GM12878 (cell line): Measurements from ENCODE around the gene ZNF512B. TPM values are rescaled to one million over a fixed set of nuclear protein-coding genes. Genes with fewer than 3 reads are reported as not detected.
A peak's percentile ranks its signal among the peaks of the same experiment; 100 is the strongest.

ENCODE experiments used
- ATAC-seq: fragments of 200-7000 bp; cut with Tn5 transposase; 3 replicates; pipeline ENCODE4 v1.9.1; 2020; ENCODE audit warnings: mild to moderate bottlenecking, moderate library complexity
- BruUV-seq: library from RNA; stranded (reverse); fragments of 400-500 nt; replicated peaks from 2 replicates; lab custom pipeline; 2021; lab: Mats Ljungman, UMichigan
- CTCF ChIA-PET: fragments of 300-600 bp; sonication (Branson Sonifier 250); formaldehyde crosslinking; extraction: SDS; loops from one replicate; lab custom pipeline; 2021; ENCODE audit warnings: inconsistent platforms; lab: Yijun Ruan, JAX
- POLR2A ChIA-PET: fragments of 350-600 bp; formaldehyde crosslinking; extraction: SDS; loops from one replicate; lab custom pipeline; 2021; ENCODE audit warnings: inconsistent platforms; lab: Charles Lee
- RAD21 ChIA-PET: fragments of 300-600 bp; sonication (Branson Sonifier 250); formaldehyde crosslinking; loops from one replicate; lab custom pipeline; 2023; ENCODE audit warnings: antibody characterized with exemption; ENCODE audit not compliant: unreplicated experiment; lab: Charles Lee
- SMC1A ChIA-PET: fragments of 300-600 bp; sonication (Branson Sonifier 250); formaldehyde crosslinking; loops from one replicate; lab custom pipeline; 2023; ENCODE audit not compliant: unreplicated experiment, uncharacterized antibody; lab: Charles Lee
- DNase-seq: peaks from one replicate; pipeline ENCODE4 v3.0.0-alpha.2; 2011; ENCODE audit warnings: low read depth, low spot score
- FAIRE-seq: peaks from 3 replicates; lab custom pipeline; 2011; peaks lifted over from hg19 to GRCh38; lab: Jason Lieb, UNC
- H2AFZ ChIP-seq: 2 replicates; pipeline ENCODE4 v1.6.0; 2011; ENCODE audit warnings: low read depth, low read length, control low read depth; ENCODE audit not compliant: control insufficient read depth
- H3K27ac ChIP-seq: 2 replicates; pipeline ENCODE4 v1.5.1; 2011; ENCODE audit warnings: control low read depth; ENCODE audit not compliant: control insufficient read depth, insufficient read depth
- H3K27me3 ChIP-seq, 2 experiments: replicated peaks in 1 of 2; 2 replicates each; pipeline versions ENCODE4 v1.6.0 to v1.6.1; 2011; ENCODE audit warnings: low read length in 1 of 2; ENCODE audit not compliant: control insufficient read depth in 2 of 2, insufficient read depth in 2 of 2
- H3K36me3 ChIP-seq, 2 experiments: 2 replicates each; pipeline ENCODE4 v1.5.1; 2011; ENCODE audit warnings: low read length in 1 of 2; ENCODE audit not compliant: control insufficient read depth in 2 of 2, insufficient read depth in 2 of 2
- H3K4me1 ChIP-seq: 2 replicates; pipeline ENCODE4 v1.6.1; 2011; ENCODE audit warnings: mild to moderate bottlenecking, low read length, moderate library complexity, mixed read lengths; ENCODE audit not compliant: control insufficient read depth, insufficient read depth
- H3K4me2 ChIP-seq: 2 replicates; pipeline ENCODE4 v1.6.0; 2011; ENCODE audit warnings: control low read depth; ENCODE audit not compliant: control insufficient read depth, insufficient read depth
- H3K4me3 ChIP-seq: fragments of 200-600 bp; sonication (generic); 2 replicates; pipeline ENCODE4 v1.5.1; 2016
- H3K79me2 ChIP-seq: 2 replicates; pipeline ENCODE4 v1.6.0; 2011; ENCODE audit warnings: low read length; ENCODE audit not compliant: control insufficient read depth, insufficient read depth
- H3K9ac ChIP-seq: 2 replicates; pipeline ENCODE4 v1.8.0; 2011; ENCODE audit warnings: low read length, control low read depth, mixed read lengths; ENCODE audit not compliant: control insufficient read depth, insufficient read depth
- H3K9me3 ChIP-seq: replicated peaks from 3 replicates; pipeline ENCODE4 v1.5.1; 2011; ENCODE audit warnings: mild to moderate bottlenecking, low read length; ENCODE audit not compliant: control insufficient read depth, insufficient read depth
- H4K20me1 ChIP-seq: 2 replicates; pipeline ENCODE4 v1.6.0; 2011; ENCODE audit not compliant: control insufficient read depth, insufficient read depth
- IRF5 ChIP-seq: fragments of 450-650 bp; IDR thresholded peaks from 2 replicates; pipeline ENCODE4 v1.6.1; 2017; ENCODE audit warnings: borderline replicate concordance
- POLR2A ChIP-seq: IDR thresholded peaks from 2 replicates; pipeline ENCODE4 v1.6.1; 2011; ENCODE audit warnings: low read depth, mild to moderate bottlenecking, low read length
- ZBTB33 ChIP-seq: fragments of 450-650 bp; IDR thresholded peaks from 2 replicates; pipeline ENCODE4 v1.6.1; 2017; ENCODE audit warnings: mild to moderate bottlenecking
- WGBS: methylation state at CpG from one replicate; pipeline ENCODE4 v1.1.6; 2016; ENCODE audit warnings: low lambda C conversion rate; ENCODE audit not compliant: insufficient replicate concordance, insufficient coverage; ENCODE audit errors: missing lambda C conversion rate; 5-methylcytosine and 5-hydroxymethylcytosine counted together
- in situ Hi-C: fragments of 300-500 bp; cut with MboI; formaldehyde crosslinking; loops from 9 replicates; pipeline ENCODE4 v1.14.3; 2018; ENCODE audit warnings: mixed read lengths
- intact Hi-C: fragments of 100-400 bp; cut with micrococcal nuclease; formaldehyde crosslinking; loops from one replicate; pipeline ENCODE4 v1.14.2; 2022; ENCODE audit not compliant: unreplicated experiment
- polyA plus RNA-seq, 11 experiments: library from polyadenylated mRNA; depleted of rRNA in 4 of 11; unstranded in 6 of 11; stranded (reverse) in 5 of 11; fragments of >200 nt; fragmentation: Nextera tagmentation in 4 of 11; fragmentation: Illumina TruSeq in 1 of 11; extraction: Ambion mirVana in 4 of 11; extraction: Trizol in 1 of 11; gene quantifications; 1 replicate in 1 of 11; 2 replicates in 10 of 11; pipeline versions ENCODE4 v1.2.1 to v1.2.3, GENCODE V29; 2011 to 2016; ENCODE audit warnings: inconsistent platforms in 2 of 11, missing spikeins in 2 of 11, low read depth in 1 of 11
- total RNA-seq, 4 experiments: library from RNA; depleted of rRNA in 3 of 4; stranded (reverse); fragments of >200 nt in 3 of 4; fragmentation: Illumina TruSeq in 1 of 4; extraction: Trizol in 1 of 4; gene quantifications; 2 replicates each; pipeline versions ENCODE4 v1.2.1 to v1.2.3, GENCODE V29; 2013 to 2021

The ZNF512B gene
- total and polyA plus RNA-seq, 10 of the 15 experiments (the other 5 are each of a cell fraction or from before 2014, with no cell fraction given) = 0.06 to 23.9 (median 4.0) TPM

GRCh38 chr20:63942250-63942951, 27.3 kb downstream of the ZNF512B start (continued):
- TF ChIP-seq ZBTB33 = peak; percentile 59; the same call in 1 of the 2 replicates

GRCh38 chr20:63941282-63942081, 28.2 kb downstream of the ZNF512B start:
- Histone ChIP-seq H3K9ac (no peak overlapping the region), H3K4me1 (no peaks in the 10 kb centered on the region), H3K4me2 (no peak overlapping the region), H4K20me1 (no peaks in the 10 kb centered on the region), H3K36me3 (peaks cover 17 to 47% of the 10 kb centered on the region in 2 experiments; a peak in 3 of 4 replicates), H3K27me3 (no peaks in the 10 kb centered on the region), H3K79me2 (no peaks in the 10 kb centered on the region), H3K4me3 (no peak overlapping the region), H3K27ac (no peak overlapping the region), H2AFZ (no peak overlapping the region), H3K9me3 (no peaks in the 10 kb centered on the region; the same call in 2 of the 3 replicates)
- ATAC-seq (peak; percentile 61), DNase-seq (no peak), FAIRE-seq (no peak)
- 73% methylated on average over 26 of the region's 39 CpGs for WGBS
- no peak for TF ChIP-seq IRF5
- 0 out of 2 replicates have a peak, but pooled peaks have one; percentile 4 for TF ChIP-seq POLR2A
- no TSS peak for BruUV-seq
- ChIA-PET CTCF (interaction anchor here (0.9 kb wide), 1 partner anchor 26 kb away, joined by 3 read pairs; no protein-coding TSS in a partner anchor), RAD21 (no interaction called here), SMC1A (no interaction called here), POLR2A (no interaction called here)
- intact Hi-C loops = no loop called here
- in situ Hi-C loops = no loop called here
